Measurements from ENCODE around the gene TBC1D8. TPM values are rescaled to one million over a fixed set of nuclear protein-coding genes. Genes with fewer than 3 reads are reported as not detected.

The TBC1D8 gene
- total and polyA plus RNA-seq, 9 of the 15 experiments (the other 6 are each of a cell fraction or from before 2014, with no cell fraction given) = 0.36 to 1.3 (median 0.82) TPM

DNA sequence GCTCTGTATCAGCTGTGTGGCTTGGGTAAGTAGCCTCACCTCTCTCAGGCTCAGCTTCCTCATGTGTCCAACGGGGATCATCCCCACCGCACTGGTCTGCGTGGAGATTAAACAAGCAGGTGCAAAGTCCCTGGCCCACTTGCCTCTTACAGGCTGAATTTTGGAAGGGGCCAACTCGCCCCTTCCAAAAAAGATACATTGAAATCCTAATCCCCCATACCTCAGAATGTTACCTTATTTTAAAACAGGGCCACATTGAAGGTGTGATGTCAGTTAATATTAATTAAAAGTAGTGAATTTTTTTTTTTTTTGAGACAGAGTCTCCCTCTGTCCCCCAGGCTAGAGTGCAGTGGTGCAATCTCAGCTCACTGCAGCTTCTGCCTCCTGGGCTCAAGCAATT lies 34.8 kb downstream of the TBC1D8 start:
- in situ Hi-C loops (cut with MboI) (no loop called here), intact Hi-C loops (cut with micrococcal nuclease) (no loop called here)
- 2% methylated on average over 4 of the region's 4 CpGs for WGBS (ENCODE audit: insufficient coverage, low coverage, missing lambda C conversion rate)
- ATAC-seq = no peak
- H3K4me2 ChIP-seq (ENCODE audit: insufficient read depth, low read length) = no peak overlapping the region
- ChIA-PET CTCF (ENCODE audit: low intra/inter-chr PET ratio) (no interaction called here), POLR2A (no interaction called here)
- no peaks in the 10 kb centered on the region for H3K4me1 ChIP-seq (replicated peaks in 1 of 2; ENCODE audit: control insufficient read depth in 2 of 2, insufficient read depth in 2 of 2, low read length in 2 of 2)
- TF ChIP-seq PTTG1 (tag; IDR thresholded peaks at IDR 0.05; ENCODE audit: low read depth) (no peak), OTX1 (CRISPR knock-in tag; IDR thresholded peaks at IDR 0.05) (no peak), TFAM (CRISPR knock-in tag; conservative IDR thresholded peaks at IDR 0.05) (no peak), HNRNPK (IDR thresholded peaks at IDR 0.05; ENCODE audit: low read depth, low read length, poor library complexity, severe bottlenecking) (no peak), MTF1 (CRISPR knock-in tag; IDR thresholded peaks at IDR 0.05; ENCODE audit: borderline replicate concordance) (no peak), ZBTB17 (CRISPR knock-in tag; IDR thresholded peaks at IDR 0.05) (no peak), ZNF224 (CRISPR knock-in tag; IDR thresholded peaks at IDR 0.05) (no peak), LEF1 (IDR thresholded peaks at IDR 0.05) (no peak), ZNF57 (CRISPR knock-in tag; IDR thresholded peaks at IDR 0.05) (no peak), ETV1 (tag; conservative IDR thresholded peaks at IDR 0.05; ENCODE audit: low read depth) (no peak), STAT5A (IDR thresholded peaks at IDR 0.05; ENCODE audit: borderline replicate concordance, low read length) (no peak), CCAR2 (IDR thresholded peaks at IDR 0.05; ENCODE audit: low read depth, low read length) (no peak), CCNT2 (IDR thresholded peaks at IDR 0.05; ENCODE audit: borderline replicate concordance, extremely low read depth, insufficient read length, low read depth, low read length) (no peak), POLR2AphosphoS5 (IDR thresholded peaks at IDR 0.05; ENCODE audit: control insufficient read depth, insufficient read depth, low read depth, low read length) (no peak), TCFL5 (CRISPR knock-in tag; conservative IDR thresholded peaks at IDR 0.05) (no peak), ZNF778 (CRISPR knock-in tag; IDR thresholded peaks at IDR 0.05) (no peak)
- TF ChIP-seq, protein P1, sequence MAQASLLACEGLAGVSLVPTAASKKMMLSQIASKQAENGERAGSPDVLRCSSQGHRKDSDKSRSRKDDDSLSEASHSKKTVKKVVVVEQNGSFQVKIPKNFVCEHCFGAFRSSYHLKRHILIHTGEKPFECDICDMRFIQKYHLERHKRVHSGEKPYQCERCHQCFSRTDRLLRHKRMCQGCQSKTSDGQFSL (CRISPR knock-in tag; IDR thresholded peaks at IDR 0.05) = no peak
- TF ChIP-seq, protein P1 (tag; IDR thresholded peaks at IDR 0.05) = no peak
- TF ChIP-seq, protein P2, sequence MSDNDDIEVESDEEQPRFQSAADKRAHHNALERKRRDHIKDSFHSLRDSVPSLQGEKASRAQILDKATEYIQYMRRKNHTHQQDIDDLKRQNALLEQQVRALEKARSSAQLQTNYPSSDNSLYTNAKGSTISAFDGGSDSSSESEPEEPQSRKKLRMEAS (CRISPR knock-in tag; IDR thresholded peaks at IDR 0.05) = no peak
- TF ChIP-seq, protein P3, sequence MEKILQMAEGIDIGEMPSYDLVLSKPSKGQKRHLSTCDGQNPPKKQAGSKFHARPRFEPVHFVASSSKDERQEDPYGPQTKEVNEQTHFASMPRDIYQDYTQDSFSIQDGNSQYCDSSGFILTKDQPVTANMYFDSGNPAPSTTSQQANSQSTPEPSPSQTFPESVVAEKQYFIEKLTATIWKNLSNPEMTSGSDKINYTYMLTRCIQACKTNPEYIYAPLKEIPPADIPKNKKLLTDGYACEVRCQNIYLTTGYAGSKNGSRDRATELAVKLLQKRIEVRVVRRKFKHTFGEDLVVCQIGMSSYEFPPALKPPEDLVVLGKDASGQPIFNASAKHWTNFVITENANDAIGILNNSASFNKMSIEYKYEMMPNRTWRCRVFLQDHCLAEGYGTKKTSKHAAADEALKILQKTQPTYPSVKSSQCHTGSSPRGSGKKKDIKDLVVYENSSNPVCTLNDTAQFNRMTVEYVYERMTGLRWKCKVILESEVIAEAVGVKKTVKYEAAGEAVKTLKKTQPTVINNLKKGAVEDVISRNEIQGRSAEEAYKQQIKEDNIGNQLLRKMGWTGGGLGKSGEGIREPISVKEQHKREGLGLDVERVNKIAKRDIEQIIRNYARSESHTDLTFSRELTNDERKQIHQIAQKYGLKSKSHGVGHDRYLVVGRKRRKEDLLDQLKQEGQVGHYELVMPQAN (IDR thresholded peaks at IDR 0.05; ENCODE audit: borderline replicate concordance) = no peak
- H3K27me3 ChIP-seq (ENCODE audit: control insufficient read depth in 2 of 2, insufficient read depth in 2 of 2, low read length in 2 of 2) = peaks cover 14 to 50% of the 10 kb centered on the region in 2 experiments
- FAIRE-seq = no peak
- 0 out of 2 replicates have a peak, but pooled peaks cover 3% of the 10 kb centered on the region for H4K20me1 ChIP-seq (replicated peaks; ENCODE audit: control insufficient read depth, insufficient read depth, low read length)
- H3K36me3 ChIP-seq (ENCODE audit: control insufficient read depth, insufficient read depth, low read length) = no peaks in the 10 kb centered on the region
- H3K9me3 ChIP-seq (replicated peaks; ENCODE audit: control insufficient read depth, insufficient read depth, low read depth, low read length) = no peaks in the 10 kb centered on the region
- BruUV-seq (replicated peaks) = no TSS peak
- no peak overlapping the region for H3K27ac ChIP-seq (ENCODE audit: extremely low read depth, low read depth, low read length)
- H3K4me3 ChIP-seq = no peak overlapping the region
- H3K79me2 ChIP-seq (ENCODE audit: control insufficient read depth, insufficient read depth, low read length) = no peaks in the 10 kb centered on the region
- no peaks in the 10 kb centered on the region for H3K9me1 ChIP-seq (ENCODE audit: control insufficient read depth, insufficient read depth, low read length)
- no peak overlapping the region for H2AFZ ChIP-seq (ENCODE audit: low read depth, low read length)
- no peak for DNase-seq (ENCODE audit: extremely low read depth in 1 of 4, low spot score in 3 of 4)
- no peak overlapping the region for H3K9ac ChIP-seq (ENCODE audit: insufficient read depth in 1 of 2, low read depth in 2 of 2, low read length in 2 of 2)

All from K562 (cell line).